Astrocyte (in vitro differentiated cells and primary cell): ENCODE results near the gene KRTAP5-6. TPM values are rescaled to one million over a fixed set of nuclear protein-coding genes. Genes with fewer than 3 reads are reported as not detected.

Experiments used
- DNase-seq: peaks from one replicate; pipeline ENCODE4 v3.0.0-alpha.2; 2010; ENCODE audit warnings: low read depth
- FAIRE-seq: peaks from 2 replicates; lab custom pipeline; 2011; peaks lifted over from hg19 to GRCh38; lab: Jason Lieb, UNC
- H2AFZ ChIP-seq: 2 replicates; pipeline ENCODE4 v1.6.0; 2012; ENCODE audit warnings: low read depth, low read length, inconsistent platforms
- H3K27ac ChIP-seq: 2 replicates; pipeline ENCODE4 v1.5.1; 2011; ENCODE audit warnings: low read depth, low read length, inconsistent platforms
- H3K27me3 ChIP-seq: 2 replicates; pipeline ENCODE4 v1.6.0; 2011; ENCODE audit warnings: low read length, inconsistent platforms; ENCODE audit not compliant: insufficient read depth
- H3K36me3 ChIP-seq: 2 replicates; pipeline ENCODE4 v1.5.1; 2011; ENCODE audit warnings: low read length, inconsistent platforms; ENCODE audit not compliant: insufficient read depth
- H3K4me1 ChIP-seq: 2 replicates; pipeline ENCODE4 v1.5.1; 2011; ENCODE audit warnings: low read length, inconsistent platforms; ENCODE audit not compliant: insufficient read depth
- H3K4me2 ChIP-seq: 2 replicates; pipeline ENCODE4 v1.6.0; 2012; ENCODE audit warnings: low read length, inconsistent platforms
- H3K4me3 ChIP-seq: 2 replicates; pipeline ENCODE4 v1.5.1; 2011; ENCODE audit warnings: low read depth, mild to moderate bottlenecking, low read length, inconsistent platforms; ENCODE audit not compliant: insufficient read depth
- H3K79me2 ChIP-seq: 2 replicates; pipeline ENCODE4 v1.6.0; 2012; ENCODE audit warnings: mild to moderate bottlenecking, low read length, inconsistent platforms; ENCODE audit not compliant: insufficient read depth
- H3K9ac ChIP-seq: 2 replicates; pipeline ENCODE4 v1.6.0; 2012; ENCODE audit warnings: mild to moderate bottlenecking, low read length, inconsistent platforms
- H3K9me3 ChIP-seq: 2 replicates; pipeline ENCODE4 v1.5.1; 2012; ENCODE audit warnings: low read depth, mild to moderate bottlenecking, low read length, inconsistent platforms; ENCODE audit not compliant: insufficient read depth
- H4K20me1 ChIP-seq: 2 replicates; pipeline ENCODE4 v1.6.0; 2012; ENCODE audit warnings: low read length, inconsistent platforms; ENCODE audit not compliant: insufficient read depth
- H3K27ac Mint-ChIP-seq: one replicate; pipeline ENCODE4 v1.8.0; 2021; ENCODE audit warnings: mild to moderate bottlenecking, mixed read lengths; ENCODE audit not compliant: unreplicated experiment
- H3K27me3 Mint-ChIP-seq: one replicate; pipeline ENCODE4 v1.8.0; 2021; ENCODE audit warnings: low read depth, mixed read lengths; ENCODE audit not compliant: unreplicated experiment
- H3K36me3 Mint-ChIP-seq: one replicate; pipeline ENCODE4 v1.8.0; 2021; ENCODE audit warnings: low read depth, mixed read lengths; ENCODE audit not compliant: unreplicated experiment
- H3K4me1 Mint-ChIP-seq: one replicate; pipeline ENCODE4 v1.8.0; 2021; ENCODE audit warnings: low read depth, mixed read lengths; ENCODE audit not compliant: unreplicated experiment
- H3K4me3 Mint-ChIP-seq: one replicate; pipeline ENCODE4 v1.8.0; 2021; ENCODE audit warnings: mild to moderate bottlenecking, moderate library complexity, mixed read lengths; ENCODE audit not compliant: unreplicated experiment
- H3K9me3 Mint-ChIP-seq: one replicate; pipeline ENCODE4 v1.8.0; 2021; ENCODE audit warnings: mild to moderate bottlenecking, mixed read lengths; ENCODE audit not compliant: unreplicated experiment
- CTCF ChIP-seq: IDR thresholded peaks from 2 replicates; pipeline ENCODE4 v1.5.1; 2011; ENCODE audit warnings: low read depth, mild to moderate bottlenecking, inconsistent platforms, low read length, moderate library complexity; ENCODE audit not compliant: insufficient read depth
- EZH2 ChIP-seq: IDR thresholded peaks from 2 replicates; pipeline ENCODE4 v1.6.1; 2012; ENCODE audit warnings: mild to moderate bottlenecking, low read length, inconsistent platforms; ENCODE audit not compliant: insufficient read depth
- total RNA-seq: library from RNA; stranded (reverse); gene quantifications from 2 replicates; pipeline ENCODE4 v1.2.1, GENCODE V29; 2021

Gene KRTAP5-6
- total RNA-seq, 1 donor from 2014 or later: not detected

- Histone ChIP-seq H3K36me3 (no peaks in the 10 kb centered on the region), H2AFZ (no peak overlapping the region), H3K9ac (no peak overlapping the region), H4K20me1 (no peaks in the 10 kb centered on the region), H3K4me2 (no peak overlapping the region), H3K4me3 (no peak overlapping the region), H3K9me3 (no peaks in the 10 kb centered on the region), H3K27ac (no peak overlapping the region), H3K79me2 (no peaks in the 10 kb centered on the region), H3K4me1 (no peaks in the 10 kb centered on the region), H3K27me3 (peaks cover 18% of the 10 kb centered on the region)
- Mint-ChIP-seq H3K27ac (no peak overlapping the region), H3K4me3 (no peak overlapping the region), H3K36me3 (peaks cover 3% of the 10 kb centered on the region), H3K9me3 (no peaks in the 10 kb centered on the region), H3K4me1 (no peaks in the 10 kb centered on the region), H3K27me3 (peaks cover 67% of the 10 kb centered on the region)
- FAIRE-seq: no peak
- DNase-seq: no peak
- no peak for TF ChIP-seq EZH2
- TF ChIP-seq CTCF: no peak
Measured at GRCh38 chr11:1655168-1656060, 41.6 kb upstream of the KRTAP5-6 start.

GRCh38 chr11:1656061-1656441 is 40.9 kb upstream of the KRTAP5-6 start:
- H3K9ac ChIP-seq: no peak overlapping the region
- no peak overlapping the region for H3K4me3 Mint-ChIP-seq
- no peak for FAIRE-seq
- no peak overlapping the region for H2AFZ ChIP-seq
- no peaks in the 10 kb centered on the region for H3K79me2 ChIP-seq
- no peaks in the 10 kb centered on the region for H3K9me3 ChIP-seq
- peaks cover 3% of the 10 kb centered on the region for H3K36me3 Mint-ChIP-seq
- TF ChIP-seq EZH2: no peak
- no peak for TF ChIP-seq CTCF
- peaks cover 18% of the 10 kb centered on the region for H3K27me3 ChIP-seq
- DNase-seq: no peak
- H3K4me2 ChIP-seq: no peak overlapping the region
- H3K27me3 Mint-ChIP-seq: peaks cover 64% of the 10 kb centered on the region
- H3K9me3 Mint-ChIP-seq: no peaks in the 10 kb centered on the region
- no peak overlapping the region for H3K4me3 ChIP-seq
- H3K27ac ChIP-seq: no peak overlapping the region
- no peaks in the 10 kb centered on the region for H3K36me3 ChIP-seq
- no peaks in the 10 kb centered on the region for H4K20me1 ChIP-seq
- H3K4me1 ChIP-seq: no peaks in the 10 kb centered on the region
- no peaks in the 10 kb centered on the region for H3K4me1 Mint-ChIP-seq
- H3K27ac Mint-ChIP-seq: no peak overlapping the region

- no peaks in the 10 kb centered on the region for H3K9me3 Mint-ChIP-seq
- Histone ChIP-seq H3K4me1 (no peaks in the 10 kb centered on the region), H3K4me3 (no peak overlapping the region), H3K9ac (no peak overlapping the region), H3K36me3 (no peaks in the 10 kb centered on the region), H3K9me3 (no peaks in the 10 kb centered on the region), H3K79me2 (no peaks in the 10 kb centered on the region), H3K27ac (no peak overlapping the region), H2AFZ (no peak overlapping the region), H3K4me2 (no peak overlapping the region), H4K20me1 (no peaks in the 10 kb centered on the region), H3K27me3 (peaks cover 17% of the 10 kb centered on the region)
- TF ChIP-seq CTCF (no peak), EZH2 (no peak)
- FAIRE-seq (no peak), DNase-seq (no peak)
- no peak overlapping the region for H3K4me3 Mint-ChIP-seq
- H3K27ac Mint-ChIP-seq: no peak overlapping the region
- H3K27me3 Mint-ChIP-seq: peaks cover 61% of the 10 kb centered on the region
- peaks cover 3% of the 10 kb centered on the region for H3K36me3 Mint-ChIP-seq
- no peaks in the 10 kb centered on the region for H3K4me1 Mint-ChIP-seq
Measured at GRCh38 chr11:1656670-1657069, 40.3 kb upstream of the KRTAP5-6 start.
